ENCODE measurements around the gene PARD3B. TPM values are rescaled to one million over a fixed set of nuclear protein-coding genes. Genes with fewer than 3 reads are reported as not detected.

The PARD3B gene
- total and polyA plus RNA-seq, 2 of the 13 experiments (the other 11 are each of a cell fraction or from before 2014, with no cell fraction given), result 0.71 to 2.3 TPM

DNA sequence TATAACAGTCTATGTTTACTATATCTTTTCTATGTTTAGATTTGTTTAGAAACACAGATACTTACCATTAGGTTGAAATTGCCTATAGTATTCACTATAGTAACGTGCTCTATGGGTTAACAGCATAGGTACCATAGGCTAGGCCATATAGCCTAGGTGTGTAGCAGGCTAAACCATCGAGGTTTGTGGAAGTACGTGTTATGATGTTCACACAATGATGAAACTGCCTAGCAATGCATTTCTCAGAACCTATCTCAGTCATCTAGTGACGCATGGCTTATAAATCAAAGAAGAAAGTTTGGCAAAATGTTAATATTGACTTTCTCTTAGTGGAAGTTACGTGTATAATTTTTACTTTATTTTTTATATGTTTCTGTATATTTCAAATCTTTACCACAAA, 670.8 kb downstream of the PARD3B start:
- no peak overlapping the region for H3K27ac ChIP-seq (ENCODE audit: extremely low read length, insufficient read depth, low read length)
- no peak overlapping the region for H3K9ac ChIP-seq (ENCODE audit: insufficient read depth, low read depth, low read length)
- H3K36me3 ChIP-seq (replicated peaks in 1 of 2; ENCODE audit: control insufficient read depth in 1 of 2, insufficient read depth in 2 of 2, low read length in 2 of 2), result no peaks in the 10 kb centered on the region
- H3K9me3 ChIP-seq (ENCODE audit: low read length), result no peaks in the 10 kb centered on the region
- no peak overlapping the region for H3K4me3 ChIP-seq (replicated peaks in 1 of 3; ENCODE audit: insufficient read depth in 1 of 3, low read depth in 2 of 3, low read length in 3 of 3)
- H3K79me2 ChIP-seq (ENCODE audit: insufficient read depth, low read length), result no peaks in the 10 kb centered on the region
- TF ChIP-seq TOE1 (CRISPR knock-in tag; IDR thresholded peaks at IDR 0.05), result no peak
- TF ChIP-seq ZNF296 (CRISPR knock-in tag; conservative IDR thresholded peaks at IDR 0.05), result no peak
- no peak for TF ChIP-seq HNRNPL (IDR thresholded peaks at IDR 0.05; ENCODE audit: low read depth, low read length)
- TF ChIP-seq HMG20B (CRISPR knock-in tag; conservative IDR thresholded peaks at IDR 0.05), result no peak
- TF ChIP-seq, protein P1, sequence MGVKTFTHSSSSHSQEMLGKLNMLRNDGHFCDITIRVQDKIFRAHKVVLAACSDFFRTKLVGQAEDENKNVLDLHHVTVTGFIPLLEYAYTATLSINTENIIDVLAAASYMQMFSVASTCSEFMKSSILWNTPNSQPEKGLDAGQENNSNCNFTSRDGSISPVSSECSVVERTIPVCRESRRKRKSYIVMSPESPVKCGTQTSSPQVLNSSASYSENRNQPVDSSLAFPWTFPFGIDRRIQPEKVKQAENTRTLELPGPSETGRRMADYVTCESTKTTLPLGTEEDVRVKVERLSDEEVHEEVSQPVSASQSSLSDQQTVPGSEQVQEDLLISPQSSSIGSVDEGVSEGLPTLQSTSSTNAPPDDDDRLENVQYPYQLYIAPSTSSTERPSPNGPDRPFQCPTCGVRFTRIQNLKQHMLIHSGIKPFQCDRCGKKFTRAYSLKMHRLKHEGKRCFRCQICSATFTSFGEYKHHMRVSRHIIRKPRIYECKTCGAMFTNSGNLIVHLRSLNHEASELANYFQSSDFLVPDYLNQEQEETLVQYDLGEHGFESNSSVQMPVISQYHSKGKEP (CRISPR knock-in tag; IDR thresholded peaks at IDR 0.05), result no peak
- TF ChIP-seq, protein P2, sequence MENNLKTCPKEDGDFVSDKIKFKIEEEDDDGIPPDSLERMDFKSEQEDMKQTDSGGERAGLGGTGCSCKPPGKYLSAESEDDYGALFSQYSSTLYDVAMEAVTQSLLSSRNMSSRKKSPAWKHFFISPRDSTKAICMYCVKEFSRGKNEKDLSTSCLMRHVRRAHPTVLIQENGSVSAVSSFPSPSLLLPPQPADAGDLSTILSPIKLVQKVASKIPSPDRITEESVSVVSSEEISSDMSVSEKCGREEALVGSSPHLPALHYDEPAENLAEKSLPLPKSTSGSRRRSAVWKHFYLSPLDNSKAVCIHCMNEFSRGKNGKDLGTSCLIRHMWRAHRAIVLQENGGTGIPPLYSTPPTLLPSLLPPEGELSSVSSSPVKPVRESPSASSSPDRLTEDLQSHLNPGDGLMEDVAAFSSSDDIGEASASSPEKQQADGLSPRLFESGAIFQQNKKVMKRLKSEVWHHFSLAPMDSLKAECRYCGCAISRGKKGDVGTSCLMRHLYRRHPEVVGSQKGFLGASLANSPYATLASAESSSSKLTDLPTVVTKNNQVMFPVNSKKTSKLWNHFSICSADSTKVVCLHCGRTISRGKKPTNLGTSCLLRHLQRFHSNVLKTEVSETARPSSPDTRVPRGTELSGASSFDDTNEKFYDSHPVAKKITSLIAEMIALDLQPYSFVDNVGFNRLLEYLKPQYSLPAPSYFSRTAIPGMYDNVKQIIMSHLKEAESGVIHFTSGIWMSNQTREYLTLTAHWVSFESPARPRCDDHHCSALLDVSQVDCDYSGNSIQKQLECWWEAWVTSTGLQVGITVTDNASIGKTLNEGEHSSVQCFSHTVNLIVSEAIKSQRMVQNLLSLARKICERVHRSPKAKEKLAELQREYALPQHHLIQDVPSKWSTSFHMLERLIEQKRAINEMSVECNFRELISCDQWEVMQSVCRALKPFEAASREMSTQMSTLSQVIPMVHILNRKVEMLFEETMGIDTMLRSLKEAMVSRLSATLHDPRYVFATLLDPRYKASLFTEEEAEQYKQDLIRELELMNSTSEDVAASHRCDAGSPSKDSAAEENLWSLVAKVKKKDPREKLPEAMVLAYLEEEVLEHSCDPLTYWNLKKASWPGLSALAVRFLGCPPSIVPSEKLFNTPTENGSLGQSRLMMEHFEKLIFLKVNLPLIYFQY (CRISPR knock-in tag; IDR thresholded peaks at IDR 0.05; ENCODE audit: borderline replicate concordance), result no peak
- TF ChIP-seq HOXA7 (CRISPR knock-in tag; IDR thresholded peaks at IDR 0.05), result no peak
- H4K20me1 ChIP-seq (ENCODE audit: insufficient read depth, low read length), result no peaks in the 10 kb centered on the region
- in situ Hi-C loops (cut with HindIII; ENCODE audit: extremely low pct_ligation_motif_present, low pct_unique_long_range_greater_than_20kb), result no loop called here
- H3K4me1 ChIP-seq (ENCODE audit: insufficient read depth, low read length), result peaks cover 24% of the 10 kb centered on the region
- FAIRE-seq (no peak), DNase-seq (ENCODE audit: low spot score) (no peak), ATAC-seq (no peak)
- intact Hi-C loops (cut with micrococcal nuclease; ENCODE audit: unreplicated experiment), result no loop called here
- H2AFZ ChIP-seq (ENCODE audit: low read length), result no peak overlapping the region
- no TSS peak for BruUV-seq (replicated peaks)
- CTCF ChIA-PET (ENCODE audit: low intra/inter-chr PET ratio, low total read pairs), result no interaction called here
- 33% methylated on average over 5 of the region's 5 CpGs for WGBS (ENCODE audit: low lambda C conversion rate)
- no peak overlapping the region for H3K4me2 ChIP-seq (ENCODE audit: low read depth, low read length)
- H3K27me3 ChIP-seq (ENCODE audit: control insufficient read depth in 1 of 2, insufficient read depth in 2 of 2, low read length in 2 of 2), result no peaks in the 10 kb centered on the region
- POLR2A ChIA-PET, result no interaction called here

Measured in HepG2 (cell line).